Stimulated activated CD4-positive, alpha-beta T cell treated with anti-CD3 and anti-CD28 coated beads, TNF-alpha, amount 100 ng/mL, for 4 hours (primary cell): Measurements from ENCODE around the gene HS6ST1.
"Not testable (repeated sequence)": the region's sequence is repeated elsewhere in the genome, so short reads cannot be mapped to it uniquely, and the experiment has no call there.

Source experiments
- DNase-seq, 3 experiments: peaks; one replicate each; pipeline ENCODE4 v3.0.0-alpha.2; 2020; ENCODE audit warnings: low read depth in 3 of 3

The HS6ST1 gene

DNA sequence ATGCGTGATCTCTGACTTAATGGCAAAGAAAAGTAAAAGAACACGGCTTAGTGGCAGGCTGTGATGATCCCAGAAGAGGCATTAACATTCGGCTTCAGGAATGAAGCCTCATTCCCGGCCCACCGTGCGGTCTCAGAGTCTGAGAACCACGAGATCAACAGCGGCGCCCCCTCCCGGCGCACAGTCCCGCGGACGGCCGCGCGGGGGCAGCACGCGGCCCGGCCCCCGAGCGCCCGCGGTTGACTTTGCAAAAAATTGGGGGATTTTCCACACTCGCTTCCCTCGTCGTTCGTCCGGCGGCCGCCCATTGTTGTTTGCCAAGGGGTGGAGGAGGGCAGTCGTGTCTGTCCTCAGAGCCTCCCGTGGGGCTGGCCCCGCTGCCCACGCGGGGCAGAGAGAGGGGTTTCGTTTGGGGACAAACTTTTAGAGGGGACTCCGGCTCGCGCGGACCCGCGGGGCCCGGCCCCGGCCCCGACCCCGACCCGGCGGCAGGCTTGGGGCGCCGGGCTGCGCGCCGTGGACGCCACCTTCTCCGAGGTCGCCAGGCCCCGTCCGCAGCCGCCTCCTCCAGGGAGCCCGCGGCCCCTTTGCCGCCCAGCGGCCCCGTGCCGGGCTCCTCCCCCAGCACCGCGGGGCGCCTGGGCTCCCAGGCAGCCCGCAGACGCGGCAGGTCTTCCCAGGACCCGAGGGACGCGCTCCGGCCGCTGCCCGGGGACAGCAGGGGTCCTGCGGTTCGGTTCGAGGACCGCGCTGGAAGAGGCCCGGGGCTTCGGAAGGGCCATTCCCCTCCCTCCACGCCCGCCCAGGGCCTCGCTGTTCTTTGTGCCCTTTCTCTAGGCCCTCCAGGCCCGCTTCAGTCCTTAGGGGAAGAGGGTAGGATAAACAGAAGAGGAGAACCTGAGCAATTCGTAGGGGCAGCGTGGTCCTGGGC is 3.4 kb upstream of the HS6ST1 start:
- DNase-seq = peak; percentile 64 to 75 (median 67)

DNA sequence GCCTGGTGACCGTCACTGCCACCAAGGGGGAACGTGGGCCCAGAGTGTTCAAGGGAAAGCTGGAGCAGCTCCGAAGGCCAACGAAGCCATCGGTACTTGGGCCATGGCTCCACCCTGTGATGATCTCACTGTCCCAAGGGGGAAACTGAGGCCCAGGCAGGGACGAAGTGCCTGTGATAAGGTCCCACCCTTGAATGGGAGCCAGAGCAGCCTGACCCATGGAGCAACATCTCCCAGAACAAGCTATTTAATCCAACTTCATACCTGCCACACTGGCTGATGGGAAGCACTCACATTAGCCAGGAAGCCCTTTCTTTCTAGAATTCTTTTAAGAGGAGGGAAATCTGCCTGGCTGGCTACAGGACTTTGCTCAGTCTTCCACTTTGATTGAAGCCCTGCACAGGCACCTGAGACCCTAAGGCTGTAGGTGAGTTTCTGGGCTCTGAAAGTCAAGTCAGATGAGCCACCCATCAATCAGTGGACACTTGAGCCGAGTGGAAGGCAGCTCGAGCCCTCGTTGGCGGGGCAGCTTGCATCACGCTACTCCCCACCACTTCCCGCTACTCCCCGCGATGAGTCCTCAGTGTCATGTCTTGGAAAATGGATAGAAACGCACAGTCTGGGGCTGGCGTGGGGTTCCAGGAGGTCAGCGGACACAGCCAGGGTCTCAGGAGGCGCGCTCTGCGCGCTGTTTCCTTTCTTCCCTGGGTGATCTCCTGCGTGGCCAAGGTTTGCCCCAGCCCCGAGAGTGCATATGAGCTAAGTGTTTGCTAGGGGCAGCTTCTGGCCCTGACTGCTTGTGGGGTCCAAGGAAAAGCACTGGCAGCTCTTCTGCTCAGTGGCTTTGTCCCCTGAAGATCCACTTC is 2.5 kb upstream of the HS6ST1 start:
- no peak for DNase-seq

DNA sequence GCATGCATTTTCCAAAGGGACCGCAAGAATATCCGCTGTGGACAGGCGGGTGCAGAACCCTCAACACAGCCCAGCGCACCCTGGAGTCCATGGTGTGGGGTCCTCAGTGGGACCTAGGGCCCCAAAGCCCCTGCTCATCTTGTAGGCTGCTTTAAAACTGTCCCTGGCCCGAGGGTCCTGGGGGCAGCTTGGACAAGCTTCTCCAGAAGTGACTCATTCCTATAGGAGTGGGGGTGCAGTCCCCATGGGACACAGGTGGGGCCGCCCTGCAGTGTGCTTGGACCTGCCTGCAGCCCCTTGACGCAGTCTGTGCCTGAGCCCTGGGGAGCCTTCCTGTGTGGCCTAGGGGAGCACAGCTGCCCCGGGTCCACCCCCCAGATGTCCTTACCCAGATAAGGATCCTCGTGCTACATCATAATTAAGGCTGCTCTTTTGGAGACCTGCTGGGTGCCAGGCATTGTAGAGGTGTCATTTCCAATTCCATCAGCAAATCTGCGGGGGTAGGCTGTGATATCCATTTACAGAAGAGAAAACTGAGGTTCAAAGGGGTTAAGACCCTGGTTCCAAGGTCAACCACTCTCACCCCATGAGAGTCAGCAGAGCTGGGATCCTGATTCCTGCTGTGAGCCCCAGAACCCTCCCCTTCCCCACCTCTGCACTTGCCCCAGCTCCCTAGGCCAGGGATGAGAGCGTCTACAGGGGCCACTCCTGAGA is 1.7 kb upstream of the HS6ST1 start:
- no peak for DNase-seq

GRCh38 chr2:128319631-128320191 is 1.0 kb upstream of the HS6ST1 start:
- no peak for DNase-seq

DNA sequence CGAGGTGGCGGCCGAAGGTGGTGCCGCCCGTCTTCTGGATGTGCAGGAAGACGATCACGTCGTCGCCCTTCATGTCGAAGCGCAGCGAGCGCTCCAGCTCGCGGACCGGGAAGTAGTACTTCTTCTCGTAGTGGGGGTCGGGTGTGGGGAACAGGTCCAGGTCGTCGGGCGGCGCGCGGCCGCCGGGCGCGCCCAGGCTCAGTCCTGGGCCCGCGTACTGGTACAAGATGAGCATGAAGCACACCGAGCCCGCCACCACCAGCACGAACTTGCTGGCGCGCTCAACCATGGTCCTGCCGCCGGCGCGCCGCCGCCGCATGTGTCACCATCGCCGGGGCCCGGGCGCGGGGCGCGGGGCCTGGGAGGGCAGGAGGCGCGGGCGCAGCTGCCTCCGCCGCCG is 423 bp downstream of the HS6ST1 start:
- DNase-seq = not testable (repeated sequence)

- not testable (repeated sequence) for DNase-seq
Observed at GRCh38 chr2:128317899-128318225, 806 bp downstream of the HS6ST1 start.

DNA sequence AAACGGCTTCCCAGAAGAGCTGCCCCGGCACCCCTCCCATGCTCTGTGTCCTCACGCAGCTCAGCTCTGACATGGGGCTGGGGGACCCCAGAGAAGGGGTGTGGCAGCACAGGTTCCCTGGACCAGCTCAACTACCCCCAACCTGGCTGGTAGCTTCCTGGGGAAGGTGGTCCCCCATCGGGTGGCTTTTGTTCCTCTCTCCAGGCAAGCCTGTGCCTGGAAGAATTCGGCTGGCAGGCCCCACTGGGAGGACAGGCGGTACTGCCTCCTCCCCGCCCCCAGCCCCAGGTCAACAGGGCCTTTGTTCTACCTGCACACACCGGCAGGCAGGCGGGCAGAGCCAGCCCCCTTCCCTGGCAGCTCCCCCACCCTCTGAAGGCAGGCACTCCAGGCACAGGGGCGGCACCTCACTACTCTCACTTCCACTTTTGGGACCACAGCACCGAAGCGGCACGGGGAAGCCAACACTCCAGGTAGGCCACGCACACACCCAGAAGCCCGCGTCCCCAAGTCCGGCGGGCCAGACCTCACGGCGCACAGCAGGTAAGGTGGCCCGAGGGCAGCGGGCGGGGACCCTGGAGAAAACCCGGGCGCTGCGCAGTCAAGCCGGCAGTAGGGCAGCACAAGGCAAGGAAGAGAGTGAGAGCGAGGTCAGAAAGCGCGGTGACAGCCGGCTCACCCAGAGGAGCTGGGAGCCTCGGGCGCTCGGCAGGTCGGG is 1.3 kb downstream of the HS6ST1 start:
- DNase-seq = no peak

DNA sequence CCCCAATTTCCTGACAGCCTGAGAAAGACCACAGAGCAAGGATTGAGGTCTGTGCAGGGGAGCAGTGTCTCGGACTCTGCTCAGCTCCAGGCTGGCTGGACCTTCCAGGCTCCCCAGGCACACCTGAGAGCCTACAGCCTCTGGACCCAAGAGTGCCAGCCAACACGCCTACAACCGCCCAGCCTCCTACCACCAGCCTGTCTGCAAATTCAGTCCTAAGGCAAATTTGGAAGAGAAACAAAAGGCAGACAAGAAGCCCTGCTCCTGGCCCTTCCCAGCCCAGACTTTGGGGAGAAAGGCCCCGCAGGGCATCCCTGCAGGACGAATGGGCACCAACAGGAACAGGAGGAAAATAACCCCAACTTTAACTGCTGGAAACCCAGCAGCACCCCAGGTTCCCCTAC is 1.9 kb downstream of the HS6ST1 start:
- no peak for DNase-seq

DNA sequence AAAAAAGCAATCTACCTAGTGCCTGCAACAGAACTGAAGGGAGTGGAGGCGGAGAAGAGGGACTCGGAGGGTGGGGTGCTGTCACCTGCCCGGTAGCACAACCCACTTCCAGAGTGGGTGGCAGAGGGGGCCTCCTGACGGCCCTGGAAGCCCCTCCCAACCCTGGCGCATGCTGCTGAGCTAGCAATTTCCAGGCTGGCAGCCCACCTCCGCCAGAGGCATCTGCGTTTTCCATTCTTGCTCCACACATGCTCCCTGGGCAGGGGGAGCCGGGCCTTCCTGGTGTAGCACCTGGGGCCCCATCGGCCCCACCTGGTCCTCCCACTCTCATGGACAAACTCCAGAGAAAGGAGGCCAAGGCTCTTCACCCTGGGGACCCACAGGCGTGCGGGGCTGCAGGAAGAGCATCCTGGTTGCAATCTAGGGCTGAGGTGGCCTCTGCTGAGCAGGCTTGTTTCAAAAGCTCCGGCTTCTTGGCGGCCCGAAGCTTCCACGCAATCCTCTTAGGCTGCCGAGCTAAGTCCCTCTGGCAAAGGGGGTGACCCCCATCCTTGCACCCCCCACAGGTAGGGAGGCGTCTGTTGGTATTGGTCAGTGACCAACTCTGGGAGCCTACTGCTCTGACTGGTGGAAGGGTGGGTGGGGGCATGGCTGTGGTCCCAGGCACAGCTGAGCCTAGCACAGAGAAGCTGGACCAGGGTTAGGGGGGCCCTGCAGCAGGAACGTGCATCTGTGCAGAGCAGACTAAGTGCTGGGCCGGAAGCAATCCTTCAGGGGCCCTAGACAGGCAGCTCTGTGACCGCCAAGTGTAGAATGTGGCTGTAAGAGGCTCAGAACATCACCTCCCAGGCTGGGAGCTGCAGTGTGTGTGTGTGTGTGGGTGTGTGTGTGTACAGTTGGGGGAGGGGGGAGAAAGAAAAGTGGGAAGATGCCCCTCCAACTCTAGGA is 2.6 kb downstream of the HS6ST1 start:
- DNase-seq = no peak

DNA sequence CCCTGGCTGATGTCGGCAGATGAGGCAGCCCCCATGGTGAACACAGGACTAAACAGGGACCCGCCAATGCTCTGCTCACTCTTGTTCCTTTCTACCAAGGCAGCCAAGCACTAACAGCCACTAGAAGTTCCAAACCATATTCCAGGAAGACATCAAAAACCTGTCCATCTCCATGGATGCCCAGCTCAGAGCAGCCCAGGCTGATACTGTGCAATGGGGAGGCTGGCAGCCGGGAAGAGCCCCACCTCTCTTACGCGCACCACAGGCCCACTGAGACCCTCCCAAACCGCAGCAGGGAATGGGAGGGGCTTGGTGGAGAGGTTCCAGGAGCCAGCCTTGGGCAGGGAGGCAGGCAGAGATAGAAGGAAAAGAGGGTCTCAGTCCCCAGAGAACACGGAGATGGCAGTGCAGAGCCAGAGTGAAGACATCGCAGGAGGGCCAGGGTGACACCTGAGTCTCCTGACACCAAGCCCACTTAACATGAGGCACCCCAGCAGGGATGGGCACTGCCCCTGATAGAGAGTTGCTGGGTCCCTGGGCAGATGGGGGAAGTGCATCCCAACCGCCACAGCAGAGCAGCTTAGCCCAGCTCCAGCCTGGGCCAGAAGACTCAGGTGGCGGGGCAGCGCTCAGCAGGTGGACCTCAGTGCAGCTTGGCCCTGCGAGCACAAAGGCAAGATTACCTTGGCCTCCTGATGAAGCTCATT is 3.4 kb downstream of the HS6ST1 start:
- DNase-seq = no peak

GRCh38 chr2:128314348-128315121 is 4.1 kb downstream of the HS6ST1 start:
- DNase-seq = no peak

DNA sequence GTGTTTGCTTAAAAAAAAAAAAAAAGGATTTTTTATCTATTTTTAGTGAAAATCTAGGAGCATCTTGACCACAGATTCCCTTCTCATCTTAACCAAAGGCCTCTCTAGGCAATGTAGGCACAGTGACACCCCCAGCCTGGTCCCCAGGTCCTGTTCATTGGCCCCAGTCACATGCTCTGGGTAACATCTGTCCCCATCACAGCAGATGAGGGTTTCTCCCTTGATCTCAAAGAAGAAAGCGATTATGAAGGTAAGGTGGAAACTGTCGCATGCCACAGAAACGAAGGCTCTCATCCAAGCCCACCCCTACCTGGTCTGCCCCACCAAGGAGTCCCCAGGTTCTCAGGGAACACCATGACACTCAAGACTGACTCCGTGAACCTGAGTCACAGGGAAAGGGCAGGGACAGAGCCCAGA is 4.7 kb downstream of the HS6ST1 start:
- no peak for DNase-seq

- no peak for DNase-seq
Observed at GRCh38 chr2:128313091-128313836, 5.4 kb downstream of the HS6ST1 start.

GRCh38 chr2:128312411-128312810 is 6.3 kb downstream of the HS6ST1 start:
- no peak for DNase-seq

DNA sequence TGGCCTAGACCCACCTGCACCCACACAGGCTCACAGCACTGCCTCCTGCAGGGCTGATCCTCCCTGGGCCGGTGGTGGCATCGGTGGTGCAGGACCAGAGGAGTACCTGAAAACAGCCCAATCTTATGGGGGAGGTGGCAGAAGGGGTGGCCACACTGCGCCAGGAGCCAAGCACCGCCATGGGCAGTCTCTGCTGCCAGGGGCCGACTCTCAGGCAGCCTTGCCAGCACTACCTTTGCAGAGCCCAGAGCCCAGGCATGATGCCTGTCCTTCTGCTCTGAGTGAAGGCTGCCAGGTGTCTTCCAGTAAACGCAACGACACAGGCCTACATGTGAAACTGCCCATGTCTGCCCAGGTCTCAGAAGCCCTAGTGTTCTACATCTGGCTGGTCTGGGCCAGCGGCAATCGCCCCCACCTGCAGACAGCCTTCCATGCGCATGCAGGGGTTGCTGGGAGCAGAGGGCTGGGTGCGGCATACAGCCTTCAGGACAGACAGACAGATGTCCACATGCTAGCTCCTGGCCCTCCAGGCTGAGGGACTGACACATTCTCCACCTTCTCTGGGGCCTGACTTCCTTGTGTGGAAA is 6.8 kb downstream of the HS6ST1 start:
- no peak for DNase-seq

- no peak for DNase-seq
Observed at GRCh38 chr2:128311216-128311754, 7.4 kb downstream of the HS6ST1 start.

DNA sequence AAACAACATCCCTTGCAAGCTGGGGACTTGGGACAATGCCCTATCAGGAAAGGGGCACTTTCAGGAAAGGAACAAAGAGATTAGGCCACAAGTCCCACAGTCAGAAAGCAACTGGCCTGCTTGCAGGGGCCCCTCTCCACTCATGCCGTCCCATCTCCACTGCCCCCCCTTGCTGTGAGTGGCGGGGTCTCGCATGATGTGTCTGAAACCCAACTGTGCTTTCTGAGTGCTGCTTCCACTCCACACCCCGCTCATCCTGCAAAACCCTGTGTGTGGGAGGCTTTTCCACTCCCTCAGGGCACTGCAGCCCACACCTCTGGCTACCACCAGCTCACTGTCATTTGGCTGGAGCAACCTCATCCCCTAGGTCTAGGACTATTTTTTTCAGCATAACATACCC is 7.9 kb downstream of the HS6ST1 start:
- DNase-seq = no peak
